ENCODE data around the gene TEC.

DNA sequence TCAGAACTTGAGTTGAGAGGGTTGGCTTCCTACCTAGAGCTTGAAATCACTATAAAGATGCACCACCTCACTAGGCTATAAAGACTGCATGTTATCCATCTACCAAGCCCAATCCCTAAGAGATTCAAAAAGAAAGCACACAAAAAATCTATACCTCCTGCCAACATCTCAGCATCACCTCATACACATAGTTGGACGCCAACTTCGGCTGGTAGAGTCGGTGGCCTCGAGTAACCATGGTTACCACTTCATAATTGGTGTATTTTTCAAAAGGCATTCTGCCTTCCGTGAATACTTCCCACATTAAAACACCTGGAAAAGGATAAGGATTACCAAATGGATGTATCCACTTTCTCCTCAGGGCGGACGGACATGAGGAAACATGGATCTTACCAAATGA, 131.1 kb downstream of the TEC start:
- TF ChIP-seq POLR2AphosphoS5 (IDR thresholded peaks at IDR 0.05; ENCODE audit: low read depth), result no peak
- TF ChIP-seq EZH2 (IDR thresholded peaks at IDR 0.05; ENCODE audit: low read depth, unreplicated experiment), result no peak
- TF ChIP-seq, protein P1, sequence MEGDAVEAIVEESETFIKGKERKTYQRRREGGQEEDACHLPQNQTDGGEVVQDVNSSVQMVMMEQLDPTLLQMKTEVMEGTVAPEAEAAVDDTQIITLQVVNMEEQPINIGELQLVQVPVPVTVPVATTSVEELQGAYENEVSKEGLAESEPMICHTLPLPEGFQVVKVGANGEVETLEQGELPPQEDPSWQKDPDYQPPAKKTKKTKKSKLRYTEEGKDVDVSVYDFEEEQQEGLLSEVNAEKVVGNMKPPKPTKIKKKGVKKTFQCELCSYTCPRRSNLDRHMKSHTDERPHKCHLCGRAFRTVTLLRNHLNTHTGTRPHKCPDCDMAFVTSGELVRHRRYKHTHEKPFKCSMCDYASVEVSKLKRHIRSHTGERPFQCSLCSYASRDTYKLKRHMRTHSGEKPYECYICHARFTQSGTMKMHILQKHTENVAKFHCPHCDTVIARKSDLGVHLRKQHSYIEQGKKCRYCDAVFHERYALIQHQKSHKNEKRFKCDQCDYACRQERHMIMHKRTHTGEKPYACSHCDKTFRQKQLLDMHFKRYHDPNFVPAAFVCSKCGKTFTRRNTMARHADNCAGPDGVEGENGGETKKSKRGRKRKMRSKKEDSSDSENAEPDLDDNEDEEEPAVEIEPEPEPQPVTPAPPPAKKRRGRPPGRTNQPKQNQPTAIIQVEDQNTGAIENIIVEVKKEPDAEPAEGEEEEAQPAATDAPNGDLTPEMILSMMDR (conservative IDR thresholded peaks at IDR 0.05; ENCODE audit: low read depth in 2 of 2), result no peak
- TF ChIP-seq, protein P2, sequence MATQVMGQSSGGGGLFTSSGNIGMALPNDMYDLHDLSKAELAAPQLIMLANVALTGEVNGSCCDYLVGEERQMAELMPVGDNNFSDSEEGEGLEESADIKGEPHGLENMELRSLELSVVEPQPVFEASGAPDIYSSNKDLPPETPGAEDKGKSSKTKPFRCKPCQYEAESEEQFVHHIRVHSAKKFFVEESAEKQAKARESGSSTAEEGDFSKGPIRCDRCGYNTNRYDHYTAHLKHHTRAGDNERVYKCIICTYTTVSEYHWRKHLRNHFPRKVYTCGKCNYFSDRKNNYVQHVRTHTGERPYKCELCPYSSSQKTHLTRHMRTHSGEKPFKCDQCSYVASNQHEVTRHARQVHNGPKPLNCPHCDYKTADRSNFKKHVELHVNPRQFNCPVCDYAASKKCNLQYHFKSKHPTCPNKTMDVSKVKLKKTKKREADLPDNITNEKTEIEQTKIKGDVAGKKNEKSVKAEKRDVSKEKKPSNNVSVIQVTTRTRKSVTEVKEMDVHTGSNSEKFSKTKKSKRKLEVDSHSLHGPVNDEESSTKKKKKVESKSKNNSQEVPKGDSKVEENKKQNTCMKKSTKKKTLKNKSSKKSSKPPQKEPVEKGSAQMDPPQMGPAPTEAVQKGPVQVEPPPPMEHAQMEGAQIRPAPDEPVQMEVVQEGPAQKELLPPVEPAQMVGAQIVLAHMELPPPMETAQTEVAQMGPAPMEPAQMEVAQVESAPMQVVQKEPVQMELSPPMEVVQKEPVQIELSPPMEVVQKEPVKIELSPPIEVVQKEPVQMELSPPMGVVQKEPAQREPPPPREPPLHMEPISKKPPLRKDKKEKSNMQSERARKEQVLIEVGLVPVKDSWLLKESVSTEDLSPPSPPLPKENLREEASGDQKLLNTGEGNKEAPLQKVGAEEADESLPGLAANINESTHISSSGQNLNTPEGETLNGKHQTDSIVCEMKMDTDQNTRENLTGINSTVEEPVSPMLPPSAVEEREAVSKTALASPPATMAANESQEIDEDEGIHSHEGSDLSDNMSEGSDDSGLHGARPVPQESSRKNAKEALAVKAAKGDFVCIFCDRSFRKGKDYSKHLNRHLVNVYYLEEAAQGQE (IDR thresholded peaks at IDR 0.05; ENCODE audit: unreplicated experiment), result no peak
- no peak for TF ChIP-seq JUNB (IDR thresholded peaks at IDR 0.05; ENCODE audit: unreplicated experiment)
- TF ChIP-seq EZH2phosphoT487 (IDR thresholded peaks at IDR 0.05; ENCODE audit: unreplicated experiment), result no peak
- no peak for TF ChIP-seq CREB1 (CRISPR knock-in tag; IDR thresholded peaks at IDR 0.05; ENCODE audit: low read depth)
- TF ChIP-seq, protein P3, sequence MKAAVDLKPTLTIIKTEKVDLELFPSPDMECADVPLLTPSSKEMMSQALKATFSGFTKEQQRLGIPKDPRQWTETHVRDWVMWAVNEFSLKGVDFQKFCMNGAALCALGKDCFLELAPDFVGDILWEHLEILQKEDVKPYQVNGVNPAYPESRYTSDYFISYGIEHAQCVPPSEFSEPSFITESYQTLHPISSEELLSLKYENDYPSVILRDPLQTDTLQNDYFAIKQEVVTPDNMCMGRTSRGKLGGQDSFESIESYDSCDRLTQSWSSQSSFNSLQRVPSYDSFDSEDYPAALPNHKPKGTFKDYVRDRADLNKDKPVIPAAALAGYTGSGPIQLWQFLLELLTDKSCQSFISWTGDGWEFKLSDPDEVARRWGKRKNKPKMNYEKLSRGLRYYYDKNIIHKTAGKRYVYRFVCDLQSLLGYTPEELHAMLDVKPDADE (IDR thresholded peaks at IDR 0.05), result no peak
- TF ChIP-seq STAT1 (IDR thresholded peaks at IDR 0.05; ENCODE audit: unreplicated experiment), result no peak
- TF ChIP-seq ZNF331 (CRISPR knock-in tag; IDR thresholded peaks at IDR 0.05; ENCODE audit: low read depth), result no peak
- TF ChIP-seq, protein P4, sequence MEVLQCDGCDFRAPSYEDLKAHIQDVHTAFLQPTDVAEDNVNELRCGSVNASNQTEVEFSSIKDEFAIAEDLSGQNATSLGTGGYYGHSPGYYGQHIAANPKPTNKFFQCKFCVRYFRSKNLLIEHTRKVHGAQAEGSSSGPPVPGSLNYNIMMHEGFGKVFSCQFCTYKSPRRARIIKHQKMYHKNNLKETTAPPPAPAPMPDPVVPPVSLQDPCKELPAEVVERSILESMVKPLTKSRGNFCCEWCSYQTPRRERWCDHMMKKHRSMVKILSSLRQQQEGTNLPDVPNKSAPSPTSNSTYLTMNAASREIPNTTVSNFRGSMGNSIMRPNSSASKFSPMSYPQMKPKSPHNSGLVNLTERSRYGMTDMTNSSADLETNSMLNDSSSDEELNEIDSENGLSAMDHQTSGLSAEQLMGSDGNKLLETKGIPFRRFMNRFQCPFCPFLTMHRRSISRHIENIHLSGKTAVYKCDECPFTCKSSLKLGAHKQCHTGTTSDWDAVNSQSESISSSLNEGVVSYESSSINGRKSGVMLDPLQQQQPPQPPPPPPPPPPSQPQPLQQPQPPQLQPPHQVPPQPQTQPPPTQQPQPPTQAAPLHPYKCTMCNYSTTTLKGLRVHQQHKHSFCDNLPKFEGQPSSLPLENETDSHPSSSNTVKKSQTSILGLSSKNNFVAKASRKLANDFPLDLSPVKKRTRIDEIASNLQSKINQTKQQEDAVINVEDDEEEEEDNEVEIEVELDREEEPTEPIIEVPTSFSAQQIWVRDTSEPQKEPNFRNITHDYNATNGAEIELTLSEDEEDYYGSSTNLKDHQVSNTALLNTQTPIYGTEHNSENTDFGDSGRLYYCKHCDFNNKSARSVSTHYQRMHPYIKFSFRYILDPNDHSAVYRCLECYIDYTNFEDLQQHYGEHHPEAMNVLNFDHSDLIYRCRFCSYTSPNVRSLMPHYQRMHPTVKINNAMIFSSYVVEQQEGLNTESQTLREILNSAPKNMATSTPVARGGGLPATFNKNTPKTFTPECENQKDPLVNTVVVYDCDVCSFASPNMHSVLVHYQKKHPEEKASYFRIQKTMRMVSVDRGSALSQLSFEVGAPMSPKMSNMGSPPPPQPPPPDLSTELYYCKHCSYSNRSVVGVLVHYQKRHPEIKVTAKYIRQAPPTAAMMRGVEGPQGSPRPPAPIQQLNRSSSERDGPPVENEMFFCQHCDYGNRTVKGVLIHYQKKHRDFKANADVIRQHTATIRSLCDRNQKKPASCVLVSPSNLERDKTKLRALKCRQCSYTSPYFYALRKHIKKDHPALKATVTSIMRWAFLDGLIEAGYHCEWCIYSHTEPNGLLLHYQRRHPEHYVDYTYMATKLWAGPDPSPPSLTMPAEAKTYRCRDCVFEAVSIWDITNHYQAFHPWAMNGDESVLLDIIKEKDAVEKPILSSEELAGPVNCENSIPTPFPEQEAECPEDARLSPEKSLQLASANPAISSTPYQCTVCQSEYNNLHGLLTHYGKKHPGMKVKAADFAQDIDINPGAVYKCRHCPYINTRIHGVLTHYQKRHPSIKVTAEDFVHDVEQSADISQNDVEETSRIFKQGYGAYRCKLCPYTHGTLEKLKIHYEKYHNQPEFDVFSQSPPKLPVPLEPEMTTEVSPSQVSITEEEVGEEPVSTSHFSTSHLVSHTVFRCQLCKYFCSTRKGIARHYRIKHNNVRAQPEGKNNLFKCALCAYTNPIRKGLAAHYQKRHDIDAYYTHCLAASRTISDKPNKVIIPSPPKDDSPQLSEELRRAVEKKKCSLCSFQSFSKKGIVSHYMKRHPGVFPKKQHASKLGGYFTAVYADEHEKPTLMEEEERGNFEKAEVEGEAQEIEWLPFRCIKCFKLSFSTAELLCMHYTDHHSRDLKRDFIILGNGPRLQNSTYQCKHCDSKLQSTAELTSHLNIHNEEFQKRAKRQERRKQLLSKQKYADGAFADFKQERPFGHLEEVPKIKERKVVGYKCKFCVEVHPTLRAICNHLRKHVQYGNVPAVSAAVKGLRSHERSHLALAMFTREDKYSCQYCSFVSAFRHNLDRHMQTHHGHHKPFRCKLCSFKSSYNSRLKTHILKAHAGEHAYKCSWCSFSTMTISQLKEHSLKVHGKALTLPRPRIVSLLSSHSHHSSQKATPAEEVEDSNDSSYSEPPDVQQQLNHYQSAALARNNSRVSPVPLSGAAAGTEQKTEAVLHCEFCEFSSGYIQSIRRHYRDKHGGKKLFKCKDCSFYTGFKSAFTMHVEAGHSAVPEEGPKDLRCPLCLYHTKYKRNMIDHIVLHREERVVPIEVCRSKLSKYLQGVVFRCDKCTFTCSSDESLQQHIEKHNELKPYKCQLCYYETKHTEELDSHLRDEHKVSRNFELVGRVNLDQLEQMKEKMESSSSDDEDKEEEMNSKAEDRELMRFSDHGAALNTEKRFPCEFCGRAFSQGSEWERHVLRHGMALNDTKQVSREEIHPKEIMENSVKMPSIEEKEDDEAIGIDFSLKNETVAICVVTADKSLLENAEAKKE (CRISPR knock-in tag; IDR thresholded peaks at IDR 0.05), result no peak
- no peak for TF ChIP-seq NANOG (IDR thresholded peaks at IDR 0.05; ENCODE audit: borderline replicate concordance)
- TF ChIP-seq ZNF114 (CRISPR knock-in tag; IDR thresholded peaks at IDR 0.05), result no peak
